HepG2 (cell line): Measurements from ENCODE around the gene DGKG.

Experiments used
- ATF7 ChIP-seq, 2 experiments: fragments of 450-650 bp in 1 of 2; sonication (generic) in 1 of 2; formaldehyde crosslinking in 1 of 2; IDR thresholded peaks; 2 replicates each; pipeline versions ENCODE4 v1.4.0 to v1.6.1; 2016 to 2020; ENCODE audit warnings: antibody characterized with exemption in 1 of 2, mild to moderate bottlenecking in 1 of 2, missing genetic modification reagents in 1 of 2
- JUN ChIP-seq: sonication (generic); formaldehyde crosslinking; IDR thresholded peaks from 2 replicates; pipeline ENCODE4 v1.4.0; 2020; ENCODE audit warnings: mild to moderate bottlenecking, missing genetic modification reagents
- ZFX ChIP-seq: sonication (generic); formaldehyde crosslinking; IDR thresholded peaks from 2 replicates; pipeline ENCODE4 v1.4.0; 2020; ENCODE audit warnings: mild to moderate bottlenecking, low read depth, missing genetic modification reagents, moderate library complexity
- TF ChIP-seq, protein P1 (sequence below): IDR thresholded peaks from 2 replicates; pipeline ENCODE4 v1.6.1; 2016; ENCODE audit warnings: control low read depth

DNA sequence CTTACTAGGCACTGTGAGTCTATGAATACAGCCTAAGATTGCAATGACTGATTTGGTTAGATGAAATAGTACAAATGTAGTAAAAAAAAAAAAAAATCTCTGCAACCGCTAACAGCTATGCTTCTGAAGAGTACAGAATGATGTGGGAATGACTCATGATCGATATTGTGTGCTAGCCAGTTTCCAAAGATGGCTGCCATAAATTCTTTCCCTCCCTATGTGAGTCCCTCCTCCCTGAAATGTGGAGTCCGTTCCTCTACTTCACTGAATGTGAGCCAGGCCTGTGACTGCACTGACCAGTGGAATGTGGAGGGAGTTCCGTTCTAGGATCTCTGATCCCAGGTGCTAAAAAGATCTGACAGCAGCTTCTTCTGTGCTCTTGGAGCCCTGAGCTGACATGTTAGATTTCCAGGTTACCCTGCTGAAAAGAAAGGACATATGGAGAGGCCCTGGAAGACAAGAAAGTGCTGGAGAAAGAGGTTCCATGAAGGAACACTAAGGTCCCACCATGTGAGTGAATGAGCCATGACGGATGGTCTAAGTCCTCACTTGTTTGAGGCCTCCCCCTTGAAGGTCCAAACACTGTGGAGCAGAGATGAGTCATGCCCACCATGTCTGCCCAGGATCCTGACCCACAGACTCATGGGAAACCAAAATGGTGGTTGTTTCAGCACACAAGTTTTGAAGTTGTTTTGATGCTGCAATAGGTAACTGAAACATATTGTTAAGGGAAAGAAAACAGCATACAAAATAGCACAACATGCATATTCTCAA is 46.3 kb downstream of the DGKG start:
- TF ChIP-seq, protein P1, sequence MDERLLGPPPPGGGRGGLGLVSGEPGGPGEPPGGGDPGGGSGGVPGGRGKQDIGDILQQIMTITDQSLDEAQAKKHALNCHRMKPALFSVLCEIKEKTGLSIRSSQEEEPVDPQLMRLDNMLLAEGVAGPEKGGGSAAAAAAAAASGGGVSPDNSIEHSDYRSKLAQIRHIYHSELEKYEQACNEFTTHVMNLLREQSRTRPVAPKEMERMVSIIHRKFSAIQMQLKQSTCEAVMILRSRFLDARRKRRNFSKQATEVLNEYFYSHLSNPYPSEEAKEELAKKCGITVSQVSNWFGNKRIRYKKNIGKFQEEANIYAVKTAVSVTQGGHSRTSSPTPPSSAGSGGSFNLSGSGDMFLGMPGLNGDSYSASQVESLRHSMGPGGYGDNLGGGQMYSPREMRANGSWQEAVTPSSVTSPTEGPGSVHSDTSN, result no peak
- TF ChIP-seq JUN (no peak), ZFX (no peak), ATF7 (IDR thresholded peaks at IDR 0.05) (no peak), ATF7 (CRISPR knock-in tag; IDR thresholded peaks at IDR 0.05) (no peak)
